ENCODE measurements around the gene LRP5.

- TF ChIP-seq CTCF (IDR thresholded peaks at IDR 0.05), result no peak
- no peak for TF ChIP-seq EP300 (IDR thresholded peaks at IDR 0.05)
Measured at GRCh38 chr11:68333173-68333572, 20.8 kb downstream of the LRP5 start.
